ENCODE measurements around the gene GIT2.
A peak's percentile ranks its signal among the peaks of the same experiment; 100 is the strongest.
"Not testable (repeated sequence)": the region's sequence is repeated elsewhere in the genome, so short reads cannot be mapped to it uniquely, and the experiment has no call there.

Gene GIT2

GRCh38 chr12:109912855-109913321 is 83.3 kb downstream of the GIT2 start:
- Histone ChIP-seq H3K27me3 (ENCODE audit: control insufficient read depth, insufficient read depth, low read length) (no peaks in the 10 kb centered on the region), H3K36me3 (ENCODE audit: insufficient read depth, low read length) (peaks cover 70% of the 10 kb centered on the region), H3K4me1 (ENCODE audit: control insufficient read depth, insufficient read depth, low read length) (no peaks in the 10 kb centered on the region), H3K4me3 (ENCODE audit: low read length) (no peak overlapping the region), H3K4me2 (ENCODE audit: low read length) (no peak overlapping the region), H3K9me3 (replicated peaks; ENCODE audit: low read length) (no peaks in the 10 kb centered on the region), H3K9ac (ENCODE audit: low read depth, low read length) (no peak overlapping the region)

DNA sequence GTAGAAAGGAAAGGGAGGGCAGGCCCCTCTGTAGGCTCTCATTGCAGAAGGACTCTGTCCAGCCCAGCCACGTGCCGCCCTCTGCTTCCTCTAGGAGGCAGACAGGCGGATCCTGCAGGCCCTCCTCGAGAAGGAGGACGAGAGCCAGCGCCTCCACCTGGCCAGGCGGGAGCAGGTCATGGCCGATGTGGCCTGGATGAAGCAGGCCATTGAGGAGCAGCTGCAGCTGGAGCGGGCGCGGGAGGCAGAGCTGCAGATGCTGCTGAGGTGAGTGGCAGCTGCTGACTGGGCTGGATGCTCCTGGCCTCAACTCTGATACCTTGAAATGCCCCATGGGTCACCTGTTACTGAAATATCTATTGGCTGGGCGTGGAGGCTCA is 85.2 kb downstream of the GIT2 start:
- H3K9me3 ChIP-seq (replicated peaks; ENCODE audit: low read length), result no peaks in the 10 kb centered on the region
- H3K27me3 ChIP-seq (ENCODE audit: control insufficient read depth, insufficient read depth, low read length), result no peaks in the 10 kb centered on the region
- no peak overlapping the region for H3K4me2 ChIP-seq (ENCODE audit: low read length)
- H3K4me1 ChIP-seq (ENCODE audit: control insufficient read depth, insufficient read depth, low read length), result no peaks in the 10 kb centered on the region
- peaks cover 71% of the 10 kb centered on the region for H3K36me3 ChIP-seq (ENCODE audit: insufficient read depth, low read length)
- no peak overlapping the region for H3K9ac ChIP-seq (ENCODE audit: low read depth, low read length)
- H3K4me3 ChIP-seq (ENCODE audit: low read length), result no peak overlapping the region

DNA sequence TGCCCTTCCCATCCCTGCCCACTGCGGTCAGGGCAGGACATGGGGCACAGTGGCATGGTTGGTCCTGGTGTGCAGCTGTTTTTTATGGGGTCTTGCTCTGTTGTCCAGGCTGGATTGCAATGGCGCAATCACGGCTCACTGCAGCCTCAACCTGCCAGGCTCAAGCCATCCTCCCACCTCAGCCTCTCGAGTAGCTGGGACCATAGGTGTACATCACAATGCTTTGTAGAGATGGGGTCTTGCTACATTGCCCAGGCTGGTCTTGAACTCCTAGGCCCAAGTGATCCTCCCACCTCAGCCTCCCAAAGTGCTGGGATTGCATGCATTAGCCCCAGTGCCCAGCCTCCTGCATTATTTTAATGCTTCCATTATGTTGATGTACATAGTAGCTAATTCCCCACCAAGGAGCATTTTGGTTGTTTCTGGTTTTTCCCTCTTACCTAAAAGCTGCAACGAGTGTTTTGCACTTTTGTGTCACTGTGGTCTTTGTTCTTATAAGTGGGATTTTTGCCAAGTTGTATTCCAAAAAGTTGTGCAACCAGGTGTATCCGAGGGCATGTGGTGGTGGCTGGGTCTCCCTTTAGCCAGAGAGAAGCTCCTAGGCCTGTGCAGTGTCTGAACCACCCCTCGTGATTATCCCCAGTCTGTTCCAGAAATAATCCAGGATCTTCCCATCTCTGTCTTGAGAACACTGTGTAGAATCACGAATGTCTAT is 85.8 kb downstream of the GIT2 start:
- no peak overlapping the region for H3K4me3 ChIP-seq (ENCODE audit: low read length)
- peaks cover 71% of the 10 kb centered on the region for H3K36me3 ChIP-seq (ENCODE audit: insufficient read depth, low read length)
- no peaks in the 10 kb centered on the region for H3K9me3 ChIP-seq (replicated peaks; ENCODE audit: low read length)
- H3K4me2 ChIP-seq (ENCODE audit: low read length), result no peak overlapping the region
- H3K9ac ChIP-seq (ENCODE audit: low read depth, low read length), result no peak overlapping the region
- no peaks in the 10 kb centered on the region for H3K4me1 ChIP-seq (ENCODE audit: control insufficient read depth, insufficient read depth, low read length)
- H3K27me3 ChIP-seq (ENCODE audit: control insufficient read depth, insufficient read depth, low read length), result no peaks in the 10 kb centered on the region

DNA sequence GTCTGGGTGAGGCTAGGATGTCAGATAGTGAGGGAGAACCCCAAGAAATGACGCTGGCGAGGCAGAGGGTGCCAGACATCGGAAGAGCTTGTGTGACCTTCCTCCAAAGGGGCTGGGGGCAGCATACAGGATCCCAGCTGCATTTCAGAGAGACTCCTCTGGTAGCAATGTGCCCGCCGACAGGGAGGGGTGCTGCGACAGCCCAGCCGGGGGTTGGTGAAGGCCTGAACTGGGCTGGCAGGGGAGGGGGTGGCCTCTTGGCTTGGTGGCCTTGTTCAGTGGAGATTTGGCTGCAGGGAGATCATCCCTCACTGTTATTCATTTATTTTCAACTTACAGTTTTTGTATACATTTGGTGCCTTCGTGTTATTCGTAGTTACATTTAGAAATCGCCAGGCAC is 90.9 kb downstream of the GIT2 start:
- peaks cover 61% of the 10 kb centered on the region for H3K36me3 ChIP-seq (ENCODE audit: insufficient read depth, low read length)
- no peaks in the 10 kb centered on the region for H3K9me3 ChIP-seq (replicated peaks; ENCODE audit: low read length)
- no peak overlapping the region for H3K9ac ChIP-seq (ENCODE audit: low read depth, low read length)
- H3K4me2 ChIP-seq (ENCODE audit: low read length), result no peak overlapping the region
- H3K4me3 ChIP-seq (ENCODE audit: low read length), result no peak overlapping the region
- H3K4me1 ChIP-seq (ENCODE audit: control insufficient read depth, insufficient read depth, low read length), result peaks cover 14% of the 10 kb centered on the region
- H3K27me3 ChIP-seq (ENCODE audit: control insufficient read depth, insufficient read depth, low read length), result no peaks in the 10 kb centered on the region

GRCh38 chr12:109902891-109903418 is 93.2 kb downstream of the GIT2 start:
- Histone ChIP-seq H3K4me2 (ENCODE audit: low read length) (no peak overlapping the region), H3K4me3 (ENCODE audit: low read length) (no peak overlapping the region), H3K9me3 (replicated peaks; ENCODE audit: low read length) (no peaks in the 10 kb centered on the region), H3K27me3 (ENCODE audit: control insufficient read depth, insufficient read depth, low read length) (no peaks in the 10 kb centered on the region), H3K4me1 (ENCODE audit: control insufficient read depth, insufficient read depth, low read length) (peaks cover 14% of the 10 kb centered on the region), H3K36me3 (ENCODE audit: insufficient read depth, low read length) (peaks cover 48% of the 10 kb centered on the region), H3K9ac (ENCODE audit: low read depth, low read length) (no peak overlapping the region)

DNA sequence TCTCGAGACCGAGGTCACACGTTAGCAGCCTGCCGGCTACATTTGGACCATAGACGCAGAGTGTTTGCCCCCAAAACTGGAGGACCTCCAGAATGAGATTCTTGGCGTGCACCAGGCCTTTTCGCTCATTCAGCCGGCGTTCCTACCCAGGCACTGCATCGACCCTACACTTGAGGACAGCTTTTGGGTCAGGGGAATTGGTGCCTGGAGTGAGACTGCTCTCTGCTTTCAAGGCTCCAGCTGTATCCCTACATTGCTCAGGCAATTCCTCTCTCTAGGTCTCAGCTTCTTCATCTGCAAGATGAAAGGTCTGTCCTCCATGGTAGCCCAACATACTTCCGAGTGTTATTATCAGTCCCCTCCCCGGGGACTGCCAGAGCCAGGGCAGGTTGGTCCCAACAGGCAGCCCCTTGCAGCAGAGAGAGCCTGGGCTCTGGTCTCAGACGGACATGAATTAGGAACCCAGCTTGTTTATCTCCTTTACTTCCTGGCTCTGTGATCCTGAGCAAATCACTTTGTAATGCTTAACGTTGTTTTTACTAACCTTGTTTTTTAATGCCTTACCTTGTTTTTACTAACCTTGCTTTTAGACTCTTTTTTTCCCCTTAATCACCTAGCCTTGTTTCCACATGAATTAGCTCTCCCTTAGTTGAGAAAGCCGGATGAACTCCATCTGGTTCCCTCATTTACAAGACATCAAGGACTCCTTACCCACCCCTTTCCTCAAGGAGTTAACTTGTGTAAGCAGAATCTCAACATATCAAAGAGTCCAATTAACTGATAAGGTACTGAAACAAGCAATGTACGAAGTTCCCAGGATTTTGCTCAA is 95.2 kb downstream of the GIT2 start:
- Histone ChIP-seq H3K9ac (ENCODE audit: low read depth, low read length) (peak overlapping the region; percentile 90), H3K4me2 (ENCODE audit: low read length) (peak overlapping the region; percentile 93), H3K9me3 (replicated peaks; ENCODE audit: low read length) (no peaks in the 10 kb centered on the region), H3K36me3 (ENCODE audit: insufficient read depth, low read length) (peaks cover 29% of the 10 kb centered on the region), H3K4me1 (ENCODE audit: control insufficient read depth, insufficient read depth, low read length) (peaks cover 14% of the 10 kb centered on the region), H3K4me3 (ENCODE audit: low read length) (peak overlapping the region; percentile 84), H3K27me3 (ENCODE audit: control insufficient read depth, insufficient read depth, low read length) (no peaks in the 10 kb centered on the region)

GRCh38 chr12:109899783-109900751 is 96.1 kb downstream of the GIT2 start, which contains the start of gene TCHP:
TSS of gene TCHP (plus strand) at chr12:109900274. CDS start at chr12:109903027, 2,753 bp downstream.
- peak within 1 kb of the TSS; percentile 93 for H3K4me2 ChIP-seq (ENCODE audit: low read length)
- peaks cover 14% of the 10 kb centered on the region for H3K4me1 ChIP-seq (ENCODE audit: control insufficient read depth, insufficient read depth, low read length)
- H3K36me3 ChIP-seq (ENCODE audit: insufficient read depth, low read length), result peaks cover 21% of the 10 kb centered on the region
- no peaks in the 10 kb centered on the region for H3K27me3 ChIP-seq (ENCODE audit: control insufficient read depth, insufficient read depth, low read length)
- peak within 1 kb of the TSS; percentile 90 for H3K9ac ChIP-seq (ENCODE audit: low read depth, low read length)
- H3K4me3 ChIP-seq (ENCODE audit: low read length), result peak within 1 kb of the TSS; percentile 84
- no peaks in the 10 kb centered on the region for H3K9me3 ChIP-seq (replicated peaks; ENCODE audit: low read length)

DNA sequence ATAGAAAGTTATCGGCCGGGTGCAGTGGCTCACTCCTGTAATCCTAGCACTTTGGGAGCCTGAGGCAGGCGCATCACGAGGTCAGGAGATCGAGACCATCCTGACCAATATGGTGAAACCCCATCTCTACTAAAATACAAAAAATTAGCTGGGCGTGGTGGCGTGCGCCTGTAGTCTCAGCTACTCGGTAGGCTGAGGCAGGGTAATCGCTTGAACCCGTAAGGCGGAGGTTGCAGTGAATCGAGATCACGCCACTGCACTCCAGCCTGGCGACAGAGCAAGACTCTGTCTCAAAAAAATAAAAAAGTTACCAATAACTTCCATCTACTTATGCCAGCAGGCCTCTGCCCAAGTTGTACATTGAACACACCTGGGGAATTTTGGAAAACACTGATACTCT is 96.8 kb downstream of the GIT2 start:
- Histone ChIP-seq H3K36me3 (ENCODE audit: insufficient read depth, low read length) (peaks cover 15% of the 10 kb centered on the region), H3K4me1 (ENCODE audit: control insufficient read depth, insufficient read depth, low read length) (peaks cover 14% of the 10 kb centered on the region), H3K4me2 (ENCODE audit: low read length) (peak overlapping the region; percentile 93), H3K4me3 (ENCODE audit: low read length) (peak overlapping the region; percentile 84), H3K9ac (ENCODE audit: low read depth, low read length) (peak overlapping the region; percentile 90)
- not testable (repeated sequence) for H3K27me3 ChIP-seq (ENCODE audit: control insufficient read depth, insufficient read depth, low read length); H3K9me3 ChIP-seq (replicated peaks; ENCODE audit: low read length)

DNA sequence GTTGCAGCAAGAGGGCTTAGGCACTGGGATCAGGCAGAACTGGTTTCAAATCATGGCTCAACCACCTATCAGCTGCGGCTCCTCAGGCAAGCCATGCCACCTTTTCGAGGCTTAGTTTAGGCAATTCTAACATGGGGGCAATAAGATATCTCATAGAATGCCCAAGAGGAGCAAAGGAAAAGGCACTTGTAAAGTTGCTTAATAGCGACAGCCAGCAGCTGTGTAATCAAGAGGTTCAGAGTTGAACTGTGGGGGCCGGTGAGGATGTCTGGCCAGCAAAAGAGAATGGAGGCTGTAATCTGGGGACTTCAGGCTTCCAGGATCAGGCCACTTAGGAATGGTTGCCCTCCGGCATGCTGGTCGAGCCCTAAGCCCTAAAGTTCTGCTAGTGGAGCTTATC is 99.1 kb downstream of the GIT2 start:
- H3K4me1 ChIP-seq (ENCODE audit: control insufficient read depth, insufficient read depth, low read length), result peaks cover 14% of the 10 kb centered on the region
- H3K36me3 ChIP-seq (ENCODE audit: insufficient read depth, low read length), result no peaks in the 10 kb centered on the region
- H3K4me2 ChIP-seq (ENCODE audit: low read length), result no peak overlapping the region
- H3K4me3 ChIP-seq (ENCODE audit: low read length), result no peak overlapping the region
- H3K9me3 ChIP-seq (replicated peaks; ENCODE audit: low read length), result no peaks in the 10 kb centered on the region
- H3K9ac ChIP-seq (ENCODE audit: low read depth, low read length), result no peak overlapping the region
- no peaks in the 10 kb centered on the region for H3K27me3 ChIP-seq (ENCODE audit: control insufficient read depth, insufficient read depth, low read length)

DNA sequence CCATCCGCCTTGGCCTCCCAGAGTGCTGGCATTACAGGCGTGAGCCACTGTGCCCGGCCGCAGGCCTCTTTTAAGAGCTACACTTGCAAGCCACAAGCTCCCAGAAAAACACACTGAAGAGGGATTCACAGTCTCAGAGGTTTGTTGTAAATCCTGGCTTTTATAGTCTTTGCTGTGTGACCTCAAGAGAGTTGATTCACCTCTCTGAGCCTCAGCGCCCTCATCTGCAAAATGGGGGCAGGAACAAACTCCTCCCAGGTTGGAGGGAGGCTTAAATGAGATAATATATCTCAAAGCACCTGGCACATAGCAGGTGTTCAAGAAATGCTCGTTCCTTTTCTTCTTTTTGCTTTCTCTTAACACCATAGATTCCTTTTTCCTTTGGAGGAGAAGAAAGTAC is 100.0 kb downstream of the GIT2 start:
- Histone ChIP-seq H3K9ac (ENCODE audit: low read depth, low read length) (no peak overlapping the region), H3K4me1 (ENCODE audit: control insufficient read depth, insufficient read depth, low read length) (peaks cover 6% of the 10 kb centered on the region), H3K36me3 (ENCODE audit: insufficient read depth, low read length) (no peaks in the 10 kb centered on the region), H3K27me3 (ENCODE audit: control insufficient read depth, insufficient read depth, low read length) (no peaks in the 10 kb centered on the region), H3K4me3 (ENCODE audit: low read length) (no peak overlapping the region), H3K9me3 (replicated peaks; ENCODE audit: low read length) (no peaks in the 10 kb centered on the region), H3K4me2 (ENCODE audit: low read length) (no peak overlapping the region)

- H3K27me3 ChIP-seq (ENCODE audit: control insufficient read depth, insufficient read depth, low read length), result no peaks in the 10 kb centered on the region
- no peak overlapping the region for H3K9ac ChIP-seq (ENCODE audit: low read depth, low read length)
- H3K4me1 ChIP-seq (ENCODE audit: control insufficient read depth, insufficient read depth, low read length), result peaks cover 3% of the 10 kb centered on the region
- no peak overlapping the region for H3K4me3 ChIP-seq (ENCODE audit: low read length)
- H3K9me3 ChIP-seq (replicated peaks; ENCODE audit: low read length), result no peaks in the 10 kb centered on the region
- H3K4me2 ChIP-seq (ENCODE audit: low read length), result no peak overlapping the region
- no peaks in the 10 kb centered on the region for H3K36me3 ChIP-seq (ENCODE audit: insufficient read depth, low read length)
Measured at GRCh38 chr12:109894939-109895338, 101.2 kb downstream of the GIT2 start.
